ENCODE measurements around the gene LANCL2. TPM values are rescaled to one million over a fixed set of nuclear protein-coding genes. Genes with fewer than 3 reads are reported as not detected.

The LANCL2 gene
- total RNA-seq, 1 experiment from 2014 or later = 18.5 TPM

- H3K27me3 Mint-ChIP-seq (ENCODE audit: insufficient read depth, unreplicated experiment) = no peaks in the 10 kb centered on the region
- POLR2A ChIA-PET = no interaction called here
- Histone ChIP-seq H3K4me1 (no peaks in the 10 kb centered on the region), H3K4me3 (ENCODE audit: low read depth, low read length) (no peak overlapping the region), H3K27me3 (replicated peaks; ENCODE audit: control insufficient read depth, insufficient read depth, low read length) (no peaks in the 10 kb centered on the region), H3K36me3 (ENCODE audit: control insufficient read depth, insufficient read depth, low read length) (no peaks in the 10 kb centered on the region), H3K9me3 (no peaks in the 10 kb centered on the region)
- no peak for DNase-seq
- no TSS peak for BruUV-seq (replicated peaks)
- intact Hi-C loops (cut with micrococcal nuclease; ENCODE audit: unreplicated experiment) = loop anchor here (10.0 kb wide), 1 partner anchor 76 kb away; no protein-coding TSS in a partner anchor
- no peaks in the 10 kb centered on the region for H3K4me1 Mint-ChIP-seq (ENCODE audit: low read depth, unreplicated experiment)
- no peak overlapping the region for H3K4me3 Mint-ChIP-seq (ENCODE audit: unreplicated experiment)
- no peak overlapping the region for H3K27ac Mint-ChIP-seq (ENCODE audit: unreplicated experiment)
- no peaks in the 10 kb centered on the region for H3K9me3 Mint-ChIP-seq (ENCODE audit: unreplicated experiment)
- H3K36me3 Mint-ChIP-seq (ENCODE audit: insufficient read depth, unreplicated experiment) = no peaks in the 10 kb centered on the region
- no peak for TF ChIP-seq CTCF (IDR thresholded peaks at IDR 0.05; ENCODE audit: insufficient read depth in 1 of 2, low read depth in 1 of 2, low read length in 1 of 2, severe bottlenecking in 1 of 2, unreplicated experiment in 1 of 2)
- CTCF ChIA-PET = no interaction called here
Measured at GRCh38 chr7:55438757-55439525, 73.8 kb downstream of the LANCL2 start.

DNA sequence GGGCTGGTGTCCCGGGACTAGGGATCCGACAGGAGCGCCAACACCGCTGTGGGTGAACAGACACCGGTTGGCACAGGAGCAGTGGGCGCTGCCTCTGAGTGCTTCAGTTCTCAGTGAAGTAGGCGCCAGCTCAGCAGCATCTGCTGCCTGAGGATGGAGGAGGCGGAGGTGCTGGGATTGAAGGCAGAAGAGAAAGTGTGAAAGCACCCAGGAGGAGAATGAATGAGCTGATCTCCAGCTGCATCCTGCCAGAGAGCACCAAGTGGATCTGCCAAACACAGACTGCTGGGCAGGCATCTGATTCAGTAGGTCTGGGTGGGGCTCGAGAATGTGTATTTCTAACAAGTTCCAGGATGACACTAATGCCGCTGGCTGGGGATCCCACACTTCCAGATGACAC, 74.5 kb downstream of the LANCL2 start:
- no peak overlapping the region for H3K4me3 Mint-ChIP-seq (ENCODE audit: unreplicated experiment)
- intact Hi-C loops (cut with micrococcal nuclease; ENCODE audit: unreplicated experiment) = loop anchor here (10.0 kb wide), 1 partner anchor 75 kb away; no protein-coding TSS in a partner anchor
- H3K27me3 Mint-ChIP-seq (ENCODE audit: insufficient read depth, unreplicated experiment) = no peaks in the 10 kb centered on the region
- ChIA-PET POLR2A (no interaction called here), CTCF (no interaction called here)
- TF ChIP-seq CTCF (IDR thresholded peaks at IDR 0.05; ENCODE audit: insufficient read depth in 1 of 2, low read depth in 1 of 2, low read length in 1 of 2, severe bottlenecking in 1 of 2, unreplicated experiment in 1 of 2) = no peak
- Histone ChIP-seq H3K4me1 (no peaks in the 10 kb centered on the region), H3K4me3 (ENCODE audit: low read depth, low read length) (no peak overlapping the region), H3K36me3 (ENCODE audit: control insufficient read depth, insufficient read depth, low read length) (no peaks in the 10 kb centered on the region), H3K27me3 (replicated peaks; ENCODE audit: control insufficient read depth, insufficient read depth, low read length) (no peaks in the 10 kb centered on the region), H3K9me3 (no peaks in the 10 kb centered on the region)
- DNase-seq = no peak
- no TSS peak for BruUV-seq (replicated peaks)
- no peaks in the 10 kb centered on the region for H3K9me3 Mint-ChIP-seq (ENCODE audit: unreplicated experiment)
- no peaks in the 10 kb centered on the region for H3K4me1 Mint-ChIP-seq (ENCODE audit: low read depth, unreplicated experiment)
- H3K36me3 Mint-ChIP-seq (ENCODE audit: insufficient read depth, unreplicated experiment) = no peaks in the 10 kb centered on the region
- no peak overlapping the region for H3K27ac Mint-ChIP-seq (ENCODE audit: unreplicated experiment)

DNA sequence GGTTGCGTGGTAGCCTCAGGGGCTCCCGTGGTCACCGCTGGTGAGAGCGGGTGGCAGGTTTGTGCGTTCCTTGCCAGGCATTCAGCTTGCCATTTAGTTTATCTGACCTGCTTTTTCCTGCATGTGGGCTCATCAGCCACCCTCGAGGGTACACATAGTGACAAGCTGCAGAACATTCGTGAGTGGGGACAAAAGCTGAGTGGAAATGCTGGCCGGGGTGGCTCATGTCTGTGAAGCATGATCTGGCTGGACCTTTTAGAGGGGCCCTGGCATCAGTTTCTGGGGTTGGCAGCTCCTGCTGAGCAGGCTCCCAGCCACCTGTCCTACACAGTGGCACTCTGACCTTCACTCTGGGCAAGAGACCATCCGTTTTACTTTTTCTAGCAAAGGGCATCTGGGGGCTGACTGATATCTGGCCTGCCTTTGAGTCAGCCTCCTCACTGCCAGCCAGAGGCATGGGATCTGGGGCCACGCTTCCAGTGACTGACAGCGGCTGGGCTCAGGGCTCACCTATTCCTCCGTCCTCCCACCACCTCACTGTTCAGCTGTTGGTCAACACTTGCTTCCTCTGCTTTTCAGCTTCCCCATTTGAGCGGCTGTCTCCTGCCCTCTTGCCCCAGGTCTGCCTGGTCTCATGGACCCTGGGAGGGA, 75.0 kb downstream of the LANCL2 start:
- no peaks in the 10 kb centered on the region for H3K4me1 Mint-ChIP-seq (ENCODE audit: low read depth, unreplicated experiment)
- Histone ChIP-seq H3K27me3 (replicated peaks; ENCODE audit: control insufficient read depth, insufficient read depth, low read length) (no peaks in the 10 kb centered on the region), H3K36me3 (ENCODE audit: control insufficient read depth, insufficient read depth, low read length) (no peaks in the 10 kb centered on the region), H3K4me3 (ENCODE audit: low read depth, low read length) (no peak overlapping the region), H3K9me3 (no peaks in the 10 kb centered on the region), H3K4me1 (no peaks in the 10 kb centered on the region)
- no peak for DNase-seq
- POLR2A ChIA-PET = no interaction called here
- TF ChIP-seq CTCF (IDR thresholded peaks at IDR 0.05; ENCODE audit: insufficient read depth in 1 of 2, low read depth in 1 of 2, low read length in 1 of 2, severe bottlenecking in 1 of 2, unreplicated experiment in 1 of 2) = no peak
- H3K27me3 Mint-ChIP-seq (ENCODE audit: insufficient read depth, unreplicated experiment) = no peaks in the 10 kb centered on the region
- no TSS peak for BruUV-seq (replicated peaks)
- no peak overlapping the region for H3K4me3 Mint-ChIP-seq (ENCODE audit: unreplicated experiment)
- no peaks in the 10 kb centered on the region for H3K9me3 Mint-ChIP-seq (ENCODE audit: unreplicated experiment)
- CTCF ChIA-PET = no interaction called here
- no peaks in the 10 kb centered on the region for H3K36me3 Mint-ChIP-seq (ENCODE audit: insufficient read depth, unreplicated experiment)
- intact Hi-C loops (cut with micrococcal nuclease; ENCODE audit: unreplicated experiment) = no loop called here
- no peak overlapping the region for H3K27ac Mint-ChIP-seq (ENCODE audit: unreplicated experiment)
